GM12878 (cell line): ENCODE measurements around the gene HSPA1A. TPM values are rescaled to one million over a fixed set of nuclear protein-coding genes. Genes with fewer than 3 reads are reported as not detected.

ENCODE experiments used
- BRCA1 ChIP-seq: IDR thresholded peaks from 2 replicates; pipeline ENCODE4 v1.6.1; 2011; ENCODE audit warnings: low read depth, low read length, improper control_type of control experiment
- EED ChIP-seq: sonication (generic); IDR thresholded peaks from 2 replicates; pipeline ENCODE4 v1.6.1; 2016; ENCODE audit warnings: antibody characterized with exemption, low read depth
- ELK1 ChIP-seq: IDR thresholded peaks from 2 replicates; pipeline ENCODE4 v1.6.1; 2012; ENCODE audit warnings: low read depth, low read length, improper control_type of control experiment
- ESRRA ChIP-seq: IDR thresholded peaks from 2 replicates; pipeline ENCODE4 v1.6.1; 2012; ENCODE audit warnings: mild to moderate bottlenecking, low read length, improper control_type of control experiment
- LARP7 ChIP-seq: fragments of 450-650 bp; IDR thresholded peaks from 2 replicates; pipeline ENCODE4 v1.6.1; 2017; ENCODE audit warnings: mild to moderate bottlenecking
- NBN ChIP-seq: fragments of 450-650 bp; IDR thresholded peaks from 2 replicates; pipeline ENCODE4 v1.6.1; 2016
- NR2C1 ChIP-seq: fragments of 450-650 bp; IDR thresholded peaks from 2 replicates; pipeline ENCODE4 v1.6.1; 2017; ENCODE audit warnings: antibody characterized with exemption, mild to moderate bottlenecking, moderate library complexity
- POLR2AphosphoS5 ChIP-seq: IDR thresholded peaks from 2 replicates; pipeline ENCODE4 v1.6.1; 2011; ENCODE audit warnings: mild to moderate bottlenecking, low read length, inconsistent platforms
- POU2F2 ChIP-seq: IDR thresholded peaks from 3 replicates; pipeline ENCODE4 v1.6.1; 2011; ENCODE audit warnings: low read depth, mild to moderate bottlenecking, low read length, borderline replicate concordance
- RCOR1 ChIP-seq: conservative IDR thresholded peaks from 2 replicates; pipeline ENCODE4 v1.6.1; 2012; ENCODE audit warnings: low read depth, low read length, improper control_type of control experiment
- SIN3A ChIP-seq: IDR thresholded peaks from 2 replicates; pipeline ENCODE4 v1.6.1; 2012; ENCODE audit warnings: low read depth, low read length, improper control_type of control experiment
- TAF1 ChIP-seq: IDR thresholded peaks from 2 replicates; pipeline ENCODE4 v1.6.1; 2011; ENCODE audit warnings: mild to moderate bottlenecking, low read depth, low read length, borderline replicate concordance
- ZBED1 ChIP-seq: IDR thresholded peaks from 2 replicates; pipeline ENCODE4 v1.6.1; 2016; ENCODE audit warnings: borderline replicate concordance
- polyA plus RNA-seq, 11 experiments: library from polyadenylated mRNA; depleted of rRNA in 4 of 11; unstranded in 6 of 11; stranded (reverse) in 5 of 11; fragments of >200 nt; fragmentation: Nextera tagmentation in 4 of 11; fragmentation: Illumina TruSeq in 1 of 11; extraction: Ambion mirVana in 4 of 11; extraction: Trizol in 1 of 11; gene quantifications; 1 replicate in 1 of 11; 2 replicates in 10 of 11; pipeline versions ENCODE4 v1.2.1 to v1.2.3, GENCODE V29; 2011 to 2016; ENCODE audit warnings: inconsistent platforms in 2 of 11, missing spikeins in 2 of 11, low read depth in 1 of 11
- total RNA-seq, 4 experiments: library from RNA; depleted of rRNA in 3 of 4; stranded (reverse); fragments of >200 nt in 3 of 4; fragmentation: Illumina TruSeq in 1 of 4; extraction: Trizol in 1 of 4; gene quantifications; 2 replicates each; pipeline versions ENCODE4 v1.2.1 to v1.2.3, GENCODE V29; 2013 to 2021
- TF ChIP-seq, protein P1 (sequence below): fragments of 450-650 bp; IDR thresholded peaks from 2 replicates; pipeline ENCODE4 v1.6.1; 2017; ENCODE audit warnings: mild to moderate bottlenecking, low read depth, inconsistent platforms; ENCODE audit not compliant: poor library complexity, severe bottlenecking
- TF ChIP-seq, protein P2 (sequence below): fragments of 450-650 bp; IDR thresholded peaks from 2 replicates; pipeline ENCODE4 v1.6.1; 2017; ENCODE audit warnings: antibody characterized with exemption, mild to moderate bottlenecking, moderate library complexity
- TF ChIP-seq, protein P3 (sequence below): fragments of 450-650 bp; IDR thresholded peaks from 2 replicates; pipeline ENCODE4 v1.6.1; 2017; ENCODE audit warnings: mild to moderate bottlenecking
- TF ChIP-seq, protein P4 (sequence below): IDR thresholded peaks from 2 replicates; pipeline ENCODE4 v1.6.1; 2011; ENCODE audit warnings: low read depth, low read length, improper control_type of control experiment, borderline replicate concordance

Gene HSPA1A
- total and polyA plus RNA-seq, 10 of the 15 experiments (the other 5 are each of a cell fraction or from before 2014, with no cell fraction given): 0.29 to 51.8 (median 17.5) TPM

GRCh38 chr6:31827286-31828079 is 12.1 kb downstream of the HSPA1A start, which contains the start of gene HSPA1B (continued):
- TF ChIP-seq, protein P1, sequence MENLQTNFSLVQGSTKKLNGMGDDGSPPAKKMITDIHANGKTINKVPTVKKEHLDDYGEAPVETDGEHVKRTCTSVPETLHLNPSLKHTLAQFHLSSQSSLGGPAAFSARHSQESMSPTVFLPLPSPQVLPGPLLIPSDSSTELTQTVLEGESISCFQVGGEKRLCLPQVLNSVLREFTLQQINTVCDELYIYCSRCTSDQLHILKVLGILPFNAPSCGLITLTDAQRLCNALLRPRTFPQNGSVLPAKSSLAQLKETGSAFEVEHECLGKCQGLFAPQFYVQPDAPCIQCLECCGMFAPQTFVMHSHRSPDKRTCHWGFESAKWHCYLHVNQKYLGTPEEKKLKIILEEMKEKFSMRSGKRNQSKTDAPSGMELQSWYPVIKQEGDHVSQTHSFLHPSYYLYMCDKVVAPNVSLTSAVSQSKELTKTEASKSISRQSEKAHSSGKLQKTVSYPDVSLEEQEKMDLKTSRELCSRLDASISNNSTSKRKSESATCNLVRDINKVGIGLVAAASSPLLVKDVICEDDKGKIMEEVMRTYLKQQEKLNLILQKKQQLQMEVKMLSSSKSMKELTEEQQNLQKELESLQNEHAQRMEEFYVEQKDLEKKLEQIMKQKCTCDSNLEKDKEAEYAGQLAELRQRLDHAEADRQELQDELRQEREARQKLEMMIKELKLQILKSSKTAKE: no peak
- TF ChIP-seq RCOR1 (0 out of 2 replicates have a peak, but pooled peaks have one; percentile 82), ELK1 (no peak), ESRRA (no peak), NBN (0 out of 2 replicates have a peak, but pooled peaks have one; percentile 23), EED (peak; percentile 94), BRCA1 (no peak), POU2F2 (peak; percentile 88; the same call in 2 of the 3 replicates), ZBED1 (no peak), SIN3A (no peak), TAF1 (peak; percentile 81; the same call in 1 of the 2 replicates), NR2C1 (no peak), LARP7 (peak; percentile 66; the same call in 1 of the 2 replicates), POLR2AphosphoS5 (peak; percentile 97)
- TF ChIP-seq, protein P2, sequence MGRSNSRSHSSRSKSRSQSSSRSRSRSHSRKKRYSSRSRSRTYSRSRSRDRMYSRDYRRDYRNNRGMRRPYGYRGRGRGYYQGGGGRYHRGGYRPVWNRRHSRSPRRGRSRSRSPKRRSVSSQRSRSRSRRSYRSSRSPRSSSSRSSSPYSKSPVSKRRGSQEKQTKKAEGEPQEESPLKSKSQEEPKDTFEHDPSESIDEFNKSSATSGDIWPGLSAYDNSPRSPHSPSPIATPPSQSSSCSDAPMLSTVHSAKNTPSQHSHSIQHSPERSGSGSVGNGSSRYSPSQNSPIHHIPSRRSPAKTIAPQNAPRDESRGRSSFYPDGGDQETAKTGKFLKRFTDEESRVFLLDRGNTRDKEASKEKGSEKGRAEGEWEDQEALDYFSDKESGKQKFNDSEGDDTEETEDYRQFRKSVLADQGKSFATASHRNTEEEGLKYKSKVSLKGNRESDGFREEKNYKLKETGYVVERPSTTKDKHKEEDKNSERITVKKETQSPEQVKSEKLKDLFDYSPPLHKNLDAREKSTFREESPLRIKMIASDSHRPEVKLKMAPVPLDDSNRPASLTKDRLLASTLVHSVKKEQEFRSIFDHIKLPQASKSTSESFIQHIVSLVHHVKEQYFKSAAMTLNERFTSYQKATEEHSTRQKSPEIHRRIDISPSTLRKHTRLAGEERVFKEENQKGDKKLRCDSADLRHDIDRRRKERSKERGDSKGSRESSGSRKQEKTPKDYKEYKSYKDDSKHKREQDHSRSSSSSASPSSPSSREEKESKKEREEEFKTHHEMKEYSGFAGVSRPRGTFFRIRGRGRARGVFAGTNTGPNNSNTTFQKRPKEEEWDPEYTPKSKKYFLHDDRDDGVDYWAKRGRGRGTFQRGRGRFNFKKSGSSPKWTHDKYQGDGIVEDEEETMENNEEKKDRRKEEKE: no peak
- TF ChIP-seq, protein P3, sequence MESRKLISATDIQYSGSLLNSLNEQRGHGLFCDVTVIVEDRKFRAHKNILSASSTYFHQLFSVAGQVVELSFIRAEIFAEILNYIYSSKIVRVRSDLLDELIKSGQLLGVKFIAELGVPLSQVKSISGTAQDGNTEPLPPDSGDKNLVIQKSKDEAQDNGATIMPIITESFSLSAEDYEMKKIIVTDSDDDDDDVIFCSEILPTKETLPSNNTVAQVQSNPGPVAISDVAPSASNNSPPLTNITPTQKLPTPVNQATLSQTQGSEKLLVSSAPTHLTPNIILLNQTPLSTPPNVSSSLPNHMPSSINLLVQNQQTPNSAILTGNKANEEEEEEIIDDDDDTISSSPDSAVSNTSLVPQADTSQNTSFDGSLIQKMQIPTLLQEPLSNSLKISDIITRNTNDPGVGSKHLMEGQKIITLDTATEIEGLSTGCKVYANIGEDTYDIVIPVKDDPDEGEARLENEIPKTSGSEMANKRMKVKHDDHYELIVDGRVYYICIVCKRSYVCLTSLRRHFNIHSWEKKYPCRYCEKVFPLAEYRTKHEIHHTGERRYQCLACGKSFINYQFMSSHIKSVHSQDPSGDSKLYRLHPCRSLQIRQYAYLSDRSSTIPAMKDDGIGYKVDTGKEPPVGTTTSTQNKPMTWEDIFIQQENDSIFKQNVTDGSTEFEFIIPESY: no peak
- TF ChIP-seq, protein P4, sequence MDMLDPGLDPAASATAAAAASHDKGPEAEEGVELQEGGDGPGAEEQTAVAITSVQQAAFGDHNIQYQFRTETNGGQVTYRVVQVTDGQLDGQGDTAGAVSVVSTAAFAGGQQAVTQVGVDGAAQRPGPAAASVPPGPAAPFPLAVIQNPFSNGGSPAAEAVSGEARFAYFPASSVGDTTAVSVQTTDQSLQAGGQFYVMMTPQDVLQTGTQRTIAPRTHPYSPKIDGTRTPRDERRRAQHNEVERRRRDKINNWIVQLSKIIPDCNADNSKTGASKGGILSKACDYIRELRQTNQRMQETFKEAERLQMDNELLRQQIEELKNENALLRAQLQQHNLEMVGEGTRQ: no peak
